ENCODE data around the gene NBAS.

DNA sequence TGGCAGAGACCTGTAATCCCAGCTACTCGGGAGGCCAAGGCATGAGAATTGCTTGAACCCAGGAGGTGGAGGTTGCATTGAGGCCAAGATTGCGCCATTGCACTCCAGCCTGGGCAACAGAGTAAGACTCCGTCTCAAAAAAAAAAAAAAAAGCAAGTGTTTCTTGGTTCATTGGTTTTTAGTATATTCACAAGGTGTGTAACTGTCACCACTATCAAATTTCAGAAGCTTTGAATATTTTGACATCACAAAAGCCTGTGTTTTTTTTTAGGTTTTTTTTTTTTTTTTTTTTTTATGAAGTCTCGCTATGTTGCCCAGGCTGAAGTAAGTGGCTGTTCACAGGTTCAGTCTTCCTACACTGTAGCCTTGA, 47.2 kb upstream of the NBAS start:
- TF ChIP-seq, protein P1, sequence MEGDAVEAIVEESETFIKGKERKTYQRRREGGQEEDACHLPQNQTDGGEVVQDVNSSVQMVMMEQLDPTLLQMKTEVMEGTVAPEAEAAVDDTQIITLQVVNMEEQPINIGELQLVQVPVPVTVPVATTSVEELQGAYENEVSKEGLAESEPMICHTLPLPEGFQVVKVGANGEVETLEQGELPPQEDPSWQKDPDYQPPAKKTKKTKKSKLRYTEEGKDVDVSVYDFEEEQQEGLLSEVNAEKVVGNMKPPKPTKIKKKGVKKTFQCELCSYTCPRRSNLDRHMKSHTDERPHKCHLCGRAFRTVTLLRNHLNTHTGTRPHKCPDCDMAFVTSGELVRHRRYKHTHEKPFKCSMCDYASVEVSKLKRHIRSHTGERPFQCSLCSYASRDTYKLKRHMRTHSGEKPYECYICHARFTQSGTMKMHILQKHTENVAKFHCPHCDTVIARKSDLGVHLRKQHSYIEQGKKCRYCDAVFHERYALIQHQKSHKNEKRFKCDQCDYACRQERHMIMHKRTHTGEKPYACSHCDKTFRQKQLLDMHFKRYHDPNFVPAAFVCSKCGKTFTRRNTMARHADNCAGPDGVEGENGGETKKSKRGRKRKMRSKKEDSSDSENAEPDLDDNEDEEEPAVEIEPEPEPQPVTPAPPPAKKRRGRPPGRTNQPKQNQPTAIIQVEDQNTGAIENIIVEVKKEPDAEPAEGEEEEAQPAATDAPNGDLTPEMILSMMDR (IDR thresholded peaks at IDR 0.05; ENCODE audit: poor library complexity, severe bottlenecking) = no peak
- TF ChIP-seq POLR2AphosphoS5 (IDR thresholded peaks at IDR 0.05) = no peak
- no peak for TF ChIP-seq EP300 (conservative IDR thresholded peaks at IDR 0.05; ENCODE audit: poor library complexity, severe bottlenecking)
- TF ChIP-seq TAF1 (IDR thresholded peaks at IDR 0.05; ENCODE audit: low read depth) = no peak
- TF ChIP-seq, protein P2, sequence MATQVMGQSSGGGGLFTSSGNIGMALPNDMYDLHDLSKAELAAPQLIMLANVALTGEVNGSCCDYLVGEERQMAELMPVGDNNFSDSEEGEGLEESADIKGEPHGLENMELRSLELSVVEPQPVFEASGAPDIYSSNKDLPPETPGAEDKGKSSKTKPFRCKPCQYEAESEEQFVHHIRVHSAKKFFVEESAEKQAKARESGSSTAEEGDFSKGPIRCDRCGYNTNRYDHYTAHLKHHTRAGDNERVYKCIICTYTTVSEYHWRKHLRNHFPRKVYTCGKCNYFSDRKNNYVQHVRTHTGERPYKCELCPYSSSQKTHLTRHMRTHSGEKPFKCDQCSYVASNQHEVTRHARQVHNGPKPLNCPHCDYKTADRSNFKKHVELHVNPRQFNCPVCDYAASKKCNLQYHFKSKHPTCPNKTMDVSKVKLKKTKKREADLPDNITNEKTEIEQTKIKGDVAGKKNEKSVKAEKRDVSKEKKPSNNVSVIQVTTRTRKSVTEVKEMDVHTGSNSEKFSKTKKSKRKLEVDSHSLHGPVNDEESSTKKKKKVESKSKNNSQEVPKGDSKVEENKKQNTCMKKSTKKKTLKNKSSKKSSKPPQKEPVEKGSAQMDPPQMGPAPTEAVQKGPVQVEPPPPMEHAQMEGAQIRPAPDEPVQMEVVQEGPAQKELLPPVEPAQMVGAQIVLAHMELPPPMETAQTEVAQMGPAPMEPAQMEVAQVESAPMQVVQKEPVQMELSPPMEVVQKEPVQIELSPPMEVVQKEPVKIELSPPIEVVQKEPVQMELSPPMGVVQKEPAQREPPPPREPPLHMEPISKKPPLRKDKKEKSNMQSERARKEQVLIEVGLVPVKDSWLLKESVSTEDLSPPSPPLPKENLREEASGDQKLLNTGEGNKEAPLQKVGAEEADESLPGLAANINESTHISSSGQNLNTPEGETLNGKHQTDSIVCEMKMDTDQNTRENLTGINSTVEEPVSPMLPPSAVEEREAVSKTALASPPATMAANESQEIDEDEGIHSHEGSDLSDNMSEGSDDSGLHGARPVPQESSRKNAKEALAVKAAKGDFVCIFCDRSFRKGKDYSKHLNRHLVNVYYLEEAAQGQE (IDR thresholded peaks at IDR 0.05; ENCODE audit: borderline replicate concordance) = no peak
- no peak for TF ChIP-seq RAD21 (conservative IDR thresholded peaks at IDR 0.05)
- TF ChIP-seq MXI1 (conservative IDR thresholded peaks at IDR 0.05; ENCODE audit: poor library complexity, severe bottlenecking) = no peak
- TF ChIP-seq SMC3 (conservative IDR thresholded peaks at IDR 0.05; ENCODE audit: poor library complexity) = no peak

Data from neural cell (in vitro differentiated cells).